ENCODE measurements around the gene CACNA2D1.

The CACNA2D1 gene

DNA sequence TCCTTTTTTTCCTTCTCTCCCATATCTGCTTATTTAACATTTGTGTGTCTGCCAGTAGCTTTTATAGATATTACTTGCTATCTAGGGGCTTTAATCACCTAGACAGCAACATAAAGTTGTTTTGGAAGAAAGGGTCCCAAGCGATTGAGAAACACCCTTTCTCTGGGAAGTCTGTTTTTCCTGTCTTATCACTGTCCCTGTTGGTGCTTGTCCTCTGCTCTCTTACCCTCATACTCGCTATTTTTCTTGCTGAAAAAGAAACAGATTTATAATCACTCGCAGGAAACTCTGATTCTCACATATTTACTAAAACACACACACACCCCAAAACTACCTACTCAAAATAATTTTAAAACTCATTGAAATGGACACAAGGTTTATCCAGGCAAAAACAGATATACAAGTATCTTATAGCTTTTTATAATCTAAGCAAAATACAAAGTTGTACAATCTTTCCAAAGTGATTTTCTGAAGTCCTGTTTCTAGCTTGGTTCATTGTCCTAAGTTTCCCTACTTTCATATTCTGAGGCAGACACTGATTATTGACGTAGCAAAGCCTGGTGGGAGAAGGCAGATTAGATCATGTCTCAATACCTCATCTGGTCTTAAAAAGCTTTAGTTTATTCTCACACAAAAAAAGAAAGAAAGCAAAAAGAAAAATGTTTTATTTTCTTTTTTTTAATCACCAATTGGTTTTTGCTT, 157.3 kb downstream of the CACNA2D1 start:
- FAIRE-seq (no peak), DNase-seq (ENCODE audit: insufficient read length, low spot score) (no peak)
- TF ChIP-seq POLR2A (IDR thresholded peaks at IDR 0.05; ENCODE audit: low read depth, low read length): no peak

GRCh38 chr7:82284936-82285519, 158.5 kb downstream of the CACNA2D1 start:
- no peak for FAIRE-seq
- DNase-seq (ENCODE audit: insufficient read length, low spot score): no peak
- TF ChIP-seq POLR2A (IDR thresholded peaks at IDR 0.05; ENCODE audit: low read depth, low read length): no peak

- no peak for FAIRE-seq
- no peak for DNase-seq (ENCODE audit: insufficient read length, low spot score)
- TF ChIP-seq POLR2A (IDR thresholded peaks at IDR 0.05; ENCODE audit: low read depth, low read length): no peak
Observed at GRCh38 chr7:82275342-82275741, 168.2 kb downstream of the CACNA2D1 start.

DNA sequence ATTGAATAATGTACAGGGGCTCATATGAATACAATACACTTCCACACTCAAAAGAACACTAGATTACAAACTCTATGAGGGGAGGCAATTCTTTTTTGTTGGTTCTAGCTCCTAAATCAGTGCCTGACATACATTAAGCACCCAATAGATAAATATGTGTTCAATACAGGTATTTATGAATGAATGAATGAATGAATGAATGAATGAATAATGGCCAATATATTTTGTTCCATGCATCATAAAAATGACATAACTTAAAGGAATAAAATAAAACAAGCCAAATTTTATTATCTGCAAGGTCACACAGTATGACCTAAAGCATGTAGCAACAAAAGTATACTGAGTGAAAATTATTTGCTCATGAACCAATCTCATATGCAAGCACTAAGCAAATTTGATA, 168.9 kb downstream of the CACNA2D1 start:
- FAIRE-seq: no peak
- DNase-seq (ENCODE audit: insufficient read length, low spot score): no peak
- no peak for TF ChIP-seq POLR2A (IDR thresholded peaks at IDR 0.05; ENCODE audit: low read depth, low read length)

DNA sequence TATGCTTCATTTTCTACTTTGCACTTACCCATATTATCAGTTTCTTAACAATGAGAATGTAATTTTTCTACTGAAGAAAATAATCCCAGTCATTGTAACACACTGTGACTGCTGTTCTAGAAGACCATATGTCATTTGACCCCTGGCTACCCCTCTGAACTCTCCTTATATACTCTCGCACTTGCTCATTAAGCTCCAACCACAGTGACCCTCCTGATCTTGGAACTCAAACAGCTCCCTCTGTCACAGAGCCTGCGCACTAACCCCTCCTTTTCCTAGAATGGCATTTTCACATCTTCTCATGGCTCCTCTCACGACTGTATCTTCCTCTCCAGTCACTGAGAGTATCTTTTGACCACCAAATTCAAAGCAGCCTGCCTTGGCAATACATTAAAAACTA, 169.7 kb downstream of the CACNA2D1 start:
- TF ChIP-seq POLR2A (IDR thresholded peaks at IDR 0.05; ENCODE audit: low read depth, low read length): no peak
- DNase-seq (ENCODE audit: insufficient read length, low spot score): no peak
- no peak for FAIRE-seq

- TF ChIP-seq POLR2A (IDR thresholded peaks at IDR 0.05; ENCODE audit: low read depth, low read length): no peak
- DNase-seq (ENCODE audit: insufficient read length, low spot score): no peak
- no peak for FAIRE-seq
Observed at GRCh38 chr7:82270870-82271269, 172.7 kb downstream of the CACNA2D1 start.

DNA sequence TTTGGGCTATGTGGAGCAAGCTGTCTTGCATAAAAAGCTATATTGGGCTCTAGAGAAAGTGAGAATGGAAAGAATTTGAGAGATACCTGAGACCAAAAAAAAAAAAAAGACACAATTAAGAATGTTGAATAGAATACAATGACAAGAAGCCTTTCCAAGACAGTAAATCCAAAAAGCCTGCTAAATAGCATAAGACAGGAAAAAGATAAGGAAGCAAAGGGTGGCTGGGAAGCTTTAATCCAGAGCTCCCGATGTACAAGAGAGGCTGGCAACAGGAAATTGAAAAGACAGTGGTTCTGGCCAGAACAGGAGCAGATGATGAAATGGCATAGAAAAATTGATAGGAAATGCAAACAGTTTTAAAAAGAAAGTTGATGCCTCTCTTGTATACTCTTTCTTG, 174.9 kb downstream of the CACNA2D1 start:
- FAIRE-seq (no peak), DNase-seq (ENCODE audit: insufficient read length, low spot score) (no peak)
- TF ChIP-seq POLR2A (IDR thresholded peaks at IDR 0.05; ENCODE audit: low read depth, low read length): no peak

GRCh38 chr7:82266081-82266480, 177.5 kb downstream of the CACNA2D1 start:
- FAIRE-seq (no peak), DNase-seq (ENCODE audit: insufficient read length, low spot score) (no peak)
- TF ChIP-seq POLR2A (IDR thresholded peaks at IDR 0.05; ENCODE audit: low read depth, low read length): no peak

DNA sequence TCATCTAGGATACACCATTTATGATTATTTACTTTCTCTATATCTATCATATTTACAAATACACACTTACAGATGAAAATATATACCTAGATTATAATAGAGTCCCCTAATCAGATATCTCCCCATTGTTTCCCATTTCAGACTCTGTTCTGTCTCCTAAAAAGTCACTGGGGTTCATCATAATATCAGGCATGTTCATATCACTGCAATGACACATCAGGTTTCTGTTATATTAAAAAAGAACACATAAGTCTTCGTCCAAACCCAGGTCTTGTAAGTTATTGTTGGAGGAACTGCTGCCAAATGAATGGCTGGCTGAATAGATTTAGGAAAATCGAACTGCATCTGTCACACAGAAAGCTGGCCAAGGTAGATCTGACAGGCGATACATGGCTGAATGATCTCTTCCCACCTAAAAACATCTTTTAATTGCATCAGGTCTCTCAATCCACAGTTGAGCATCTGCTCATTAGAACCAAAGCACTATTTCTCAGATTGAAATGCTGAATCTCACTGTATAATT, 178.7 kb downstream of the CACNA2D1 start:
- no peak for DNase-seq (ENCODE audit: insufficient read length, low spot score)
- no peak for FAIRE-seq
- TF ChIP-seq POLR2A (IDR thresholded peaks at IDR 0.05; ENCODE audit: low read depth, low read length): no peak

- no peak for FAIRE-seq
- no peak for DNase-seq (ENCODE audit: insufficient read length, low spot score)
- TF ChIP-seq POLR2A (IDR thresholded peaks at IDR 0.05; ENCODE audit: low read depth, low read length): no peak
Observed at GRCh38 chr7:82263920-82264782, 179.4 kb downstream of the CACNA2D1 start.

- TF ChIP-seq POLR2A (IDR thresholded peaks at IDR 0.05; ENCODE audit: low read depth, low read length): no peak
- no peak for DNase-seq (ENCODE audit: insufficient read length, low spot score)
- FAIRE-seq: no peak
Observed at GRCh38 chr7:82258181-82258580, 185.4 kb downstream of the CACNA2D1 start.

- no peak for TF ChIP-seq POLR2A (IDR thresholded peaks at IDR 0.05; ENCODE audit: low read depth, low read length)
- FAIRE-seq: no peak
- no peak for DNase-seq (ENCODE audit: insufficient read length, low spot score)
Observed at GRCh38 chr7:82257118-82257695, 186.4 kb downstream of the CACNA2D1 start.

DNA sequence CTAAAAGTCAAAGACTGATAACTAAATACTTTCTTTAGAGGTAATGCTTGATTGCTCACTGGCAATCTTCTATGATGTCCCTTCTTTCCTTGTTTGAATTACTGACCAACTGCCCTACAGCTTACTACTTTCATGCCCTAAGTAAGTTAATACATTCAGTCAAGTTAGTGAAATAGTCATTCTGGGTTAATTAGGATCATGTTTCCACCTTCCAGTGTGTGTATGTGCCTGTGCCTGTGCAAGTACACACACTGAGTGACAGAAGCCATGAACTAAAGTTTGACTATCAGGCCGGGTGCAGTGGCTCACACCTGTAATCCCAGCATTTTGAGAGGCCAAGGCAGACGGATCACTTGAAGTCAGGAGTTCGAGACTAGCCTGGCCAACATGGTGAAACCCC, 187.9 kb downstream of the CACNA2D1 start:
- DNase-seq (ENCODE audit: insufficient read length, low spot score): no peak
- no peak for FAIRE-seq
- no peak for TF ChIP-seq POLR2A (IDR thresholded peaks at IDR 0.05; ENCODE audit: low read depth, low read length)

GRCh38 chr7:82250598-82250997, 193.0 kb downstream of the CACNA2D1 start:
- TF ChIP-seq POLR2A (IDR thresholded peaks at IDR 0.05; ENCODE audit: low read depth, low read length): no peak
- DNase-seq (ENCODE audit: insufficient read length, low spot score) (no peak), FAIRE-seq (no peak)
